Panc1 (cell line): ENCODE measurements around the gene UBP1.

Experiments
- CTCF ChIP-seq: fragments of 450-650 bp; IDR thresholded peaks from 2 replicates; pipeline ENCODE4 v1.5.1; 2017; ENCODE audit warnings: mild to moderate bottlenecking
- POLR2AphosphoS5 ChIP-seq: IDR thresholded peaks from 2 replicates; pipeline ENCODE4 v1.6.1; 2012; ENCODE audit warnings: mild to moderate bottlenecking, low read depth, low read length, moderate library complexity

GRCh38 chr3:33360136-33360825 lies 79.9 kb downstream of the UBP1 start:
- TF ChIP-seq POLR2AphosphoS5 (no peak), CTCF (no peak)
